Fibroblast of skin of right biceps (primary cell): ENCODE results near the gene GSTA3.

Experiments
- DNase-seq: peaks from one replicate; pipeline ENCODE4 v3.0.0-alpha.2; 2013

The GSTA3 gene

DNA sequence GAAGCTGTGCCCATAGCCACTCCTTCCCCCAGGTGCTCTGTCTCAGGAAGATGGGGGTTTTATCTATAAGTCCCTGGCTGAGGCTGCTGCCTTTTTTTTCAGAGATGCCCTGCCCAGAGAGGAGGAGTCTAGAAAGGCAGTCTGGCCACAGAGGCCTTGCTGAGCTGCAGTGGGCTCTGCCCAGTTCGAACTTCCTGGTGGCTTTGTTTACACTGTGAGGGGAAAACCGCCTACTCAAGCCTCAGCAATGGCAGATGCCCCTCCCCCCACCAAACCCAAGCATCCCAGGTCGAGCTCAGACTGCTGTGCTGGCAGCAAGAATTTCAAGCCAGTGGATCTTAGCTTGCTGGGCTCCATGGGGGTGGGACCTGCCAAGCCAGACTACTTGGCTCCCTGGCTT is 53.4 kb downstream of the GSTA3 start:
- DNase-seq: peak; percentile 31

DNA sequence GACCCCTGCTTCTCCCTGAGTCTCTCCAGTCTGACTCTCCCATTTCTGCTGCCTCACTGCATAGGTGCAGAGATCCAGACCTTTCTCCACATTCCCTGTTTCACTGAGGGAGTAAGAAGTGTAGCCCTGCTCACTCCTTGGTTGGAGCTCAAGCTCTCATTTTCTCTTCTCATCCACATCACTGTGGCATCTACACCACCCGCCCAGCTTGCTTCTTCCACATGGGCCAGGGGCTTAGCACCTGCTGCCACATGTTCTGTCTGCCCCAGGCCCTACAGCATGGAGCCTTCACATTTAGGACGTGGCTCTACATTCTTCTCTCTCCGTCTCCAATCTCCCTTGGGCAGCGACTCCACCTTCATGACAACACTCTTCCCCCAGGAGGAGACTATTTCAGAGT is 60.4 kb downstream of the GSTA3 start:
- no peak for DNase-seq
